ENCODE data around the gene MCOLN1. TPM values are rescaled to one million over a fixed set of nuclear protein-coding genes. Genes with fewer than 3 reads are reported as not detected.

Gene MCOLN1
- total and polyA plus RNA-seq, 2 of the 8 experiments (the other 6 are each of a cell fraction or from before 2014, with no cell fraction given): 19.1 to 40.0 TPM

- TF ChIP-seq CHD7 (IDR thresholded peaks at IDR 0.05; ENCODE audit: insufficient replicate concordance, low read length) (no peak), TEAD4 (IDR thresholded peaks at IDR 0.05; ENCODE audit: low read depth, low read length) (no peak), RAD21 (IDR thresholded peaks at IDR 0.05 in 1 of 2, conservative IDR thresholded peaks at IDR 0.05 in 1 of 2; ENCODE audit: low read depth in 2 of 2, low read length in 2 of 2) (no peak), POLR2AphosphoS5 (IDR thresholded peaks at IDR 0.05; ENCODE audit: low read depth, low read length) (no peak), KDM1A (IDR thresholded peaks at IDR 0.05; ENCODE audit: borderline replicate concordance, low read length) (no peak), TCF12 (IDR thresholded peaks at IDR 0.05; ENCODE audit: low read depth, low read length) (no peak)
- TF ChIP-seq, protein P1, sequence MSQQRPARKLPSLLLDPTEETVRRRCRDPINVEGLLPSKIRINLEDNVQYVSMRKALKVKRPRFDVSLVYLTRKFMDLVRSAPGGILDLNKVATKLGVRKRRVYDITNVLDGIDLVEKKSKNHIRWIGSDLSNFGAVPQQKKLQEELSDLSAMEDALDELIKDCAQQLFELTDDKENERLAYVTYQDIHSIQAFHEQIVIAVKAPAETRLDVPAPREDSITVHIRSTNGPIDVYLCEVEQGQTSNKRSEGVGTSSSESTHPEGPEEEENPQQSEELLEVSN (IDR thresholded peaks at IDR 0.05): no peak
These were observed 34.4 kb downstream of the MCOLN1 start (continued) for GRCh38 chr19:7556696-7557315.
